ENCODE measurements around the gene TMEM131L. TPM values are rescaled to one million over a fixed set of nuclear protein-coding genes. Genes with fewer than 3 reads are reported as not detected.
"Not testable (repeated sequence)": the region's sequence is repeated elsewhere in the genome, so short reads cannot be mapped to it uniquely, and the experiment has no call there.

Gene TMEM131L
- total RNA-seq, 2 donors from 2014 or later = 83.8 to 92.7 TPM

DNA sequence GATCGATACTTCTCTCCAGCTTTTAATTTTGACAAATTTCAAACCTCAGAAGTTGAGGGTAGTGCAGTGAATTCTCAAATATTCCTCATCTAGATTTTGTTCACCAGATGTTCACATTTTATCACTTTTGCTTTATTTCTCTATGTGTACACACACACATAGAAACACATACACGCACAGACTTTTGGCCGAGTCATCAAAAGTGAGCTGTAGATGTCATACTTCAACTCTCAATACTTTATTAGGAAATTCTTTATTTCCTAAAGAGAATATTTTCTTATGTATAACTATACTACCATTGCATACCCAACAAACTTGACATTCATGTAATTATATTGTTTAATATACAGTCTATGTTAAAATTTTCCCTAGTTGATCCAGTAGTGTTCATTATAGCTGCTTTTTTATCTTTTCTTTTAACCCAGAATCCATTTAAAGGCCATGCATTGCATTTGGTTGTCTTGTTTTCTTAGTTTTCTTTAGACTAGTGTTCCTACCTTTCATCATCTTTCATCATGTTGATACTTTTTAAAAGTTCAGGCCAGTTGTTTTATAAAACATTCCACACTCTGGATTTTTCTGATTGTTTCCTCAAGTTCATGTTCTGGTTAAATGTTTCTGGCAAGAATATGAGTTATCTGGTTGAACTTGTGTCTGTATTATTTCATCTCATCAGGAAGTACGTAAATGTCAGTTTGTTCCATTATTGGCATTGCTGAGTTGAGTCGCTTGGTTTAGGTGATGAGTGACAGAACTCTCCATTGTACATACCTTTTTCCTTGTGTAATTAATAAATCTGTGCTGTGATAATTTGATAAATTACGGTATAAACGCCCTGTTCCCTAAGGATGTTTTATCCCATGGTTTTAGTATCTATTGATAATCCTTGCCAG lies 123.8 kb downstream of the TMEM131L start:
- no peak for ATAC-seq
- Mint-ChIP-seq H3K27ac (no peak overlapping the region), H3K27me3 (no peaks in the 10 kb centered on the region), H3K4me1 (peaks cover 2% of the 10 kb centered on the region), H3K4me3 (peak overlapping the region; percentile 28), H3K36me3 (ENCODE audit: low read depth) (peaks cover 6% of the 10 kb centered on the region)
- no peaks in the 10 kb centered on the region for H3K9me3 ChIP-seq (ENCODE audit: control insufficient read depth, low read length, poor library complexity, severe bottlenecking)
- no peak for DNase-seq

- Mint-ChIP-seq H3K4me3 (no peak overlapping the region), H3K4me1 (peaks cover 5% of the 10 kb centered on the region), H3K36me3 (ENCODE audit: low read depth) (peaks cover 6% of the 10 kb centered on the region), H3K27me3 (no peaks in the 10 kb centered on the region), H3K27ac (no peak overlapping the region)
- no peaks in the 10 kb centered on the region for H3K9me3 ChIP-seq (ENCODE audit: control insufficient read depth, low read length, poor library complexity, severe bottlenecking)
- no peak for DNase-seq
- ATAC-seq = no peak
These were observed 125.3 kb downstream of the TMEM131L start for GRCh38 chr4:153591441-153591840.

GRCh38 chr4:153592064-153592463 lies 125.9 kb downstream of the TMEM131L start:
- peak overlapping the region; percentile 6 for H3K27ac Mint-ChIP-seq
- no peak for DNase-seq
- H3K4me1 Mint-ChIP-seq = peaks cover 5% of the 10 kb centered on the region
- H3K36me3 Mint-ChIP-seq (ENCODE audit: low read depth) = peaks cover 6% of the 10 kb centered on the region
- H3K27me3 Mint-ChIP-seq = no peaks in the 10 kb centered on the region
- no peak for ATAC-seq
- no peaks in the 10 kb centered on the region for H3K9me3 ChIP-seq (ENCODE audit: control insufficient read depth, low read length, poor library complexity, severe bottlenecking)
- no peak overlapping the region for H3K4me3 Mint-ChIP-seq

GRCh38 chr4:153593161-153593560 lies 127.0 kb downstream of the TMEM131L start:
- peaks cover 6% of the 10 kb centered on the region for H3K36me3 Mint-ChIP-seq (ENCODE audit: low read depth)
- H3K4me3 Mint-ChIP-seq = no peak overlapping the region
- H3K9me3 ChIP-seq (ENCODE audit: control insufficient read depth, low read length, poor library complexity, severe bottlenecking) = no peaks in the 10 kb centered on the region
- no peaks in the 10 kb centered on the region for H3K27me3 Mint-ChIP-seq
- DNase-seq = no peak
- H3K27ac Mint-ChIP-seq = no peak overlapping the region
- H3K4me1 Mint-ChIP-seq = peaks cover 3% of the 10 kb centered on the region
- ATAC-seq = no peak

- no peak overlapping the region for H3K4me3 Mint-ChIP-seq
- no peaks in the 10 kb centered on the region for H3K9me3 ChIP-seq (ENCODE audit: control insufficient read depth, low read length, poor library complexity, severe bottlenecking)
- no peak for ATAC-seq
- no peak for DNase-seq
- H3K36me3 Mint-ChIP-seq (ENCODE audit: low read depth) = peaks cover 8% of the 10 kb centered on the region
- H3K27ac Mint-ChIP-seq = no peak overlapping the region
- H3K4me1 Mint-ChIP-seq = peaks cover 3% of the 10 kb centered on the region
- H3K27me3 Mint-ChIP-seq = no peaks in the 10 kb centered on the region
These were observed 128.1 kb downstream of the TMEM131L start for GRCh38 chr4:153594210-153594609.

DNA sequence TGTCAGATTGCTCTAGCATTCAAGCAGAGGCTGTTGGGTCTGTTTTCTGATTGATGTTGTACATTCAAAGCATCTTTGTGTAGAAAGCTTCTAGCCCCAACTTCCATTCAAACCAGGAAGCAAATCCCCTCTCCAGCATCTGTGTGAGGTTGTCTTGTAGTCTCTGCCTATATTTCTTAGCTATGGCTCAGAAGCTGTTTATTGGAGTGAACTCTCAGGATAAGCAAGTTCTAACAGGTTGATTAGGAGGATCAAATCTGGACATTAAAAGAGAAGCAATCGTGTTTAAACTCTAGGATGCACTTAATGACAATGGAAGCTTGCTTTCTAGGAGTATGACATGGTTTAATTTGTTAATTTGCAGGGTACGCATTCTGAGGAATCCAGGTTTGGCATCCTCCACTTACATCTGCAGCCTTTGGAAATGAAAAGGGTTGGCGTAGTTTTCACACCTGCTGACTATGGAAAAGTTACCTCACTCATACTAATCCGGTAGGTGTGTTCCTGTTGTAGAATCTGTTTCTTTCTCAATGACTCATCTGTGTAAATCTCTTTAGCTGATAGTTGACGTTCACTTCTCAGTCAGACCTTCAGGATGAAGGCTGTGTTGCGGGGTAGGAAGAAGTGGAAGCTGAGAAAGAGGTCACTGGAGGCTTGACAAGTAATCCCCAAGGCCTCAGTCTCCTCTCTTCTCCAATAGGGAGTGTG lies 129.9 kb downstream of the TMEM131L start:
- ATAC-seq (no peak), DNase-seq (no peak)
- H3K9me3 ChIP-seq (ENCODE audit: control insufficient read depth, low read length, poor library complexity, severe bottlenecking) = no peaks in the 10 kb centered on the region
- Mint-ChIP-seq H3K27me3 (no peaks in the 10 kb centered on the region), H3K36me3 (ENCODE audit: low read depth) (peaks cover 8% of the 10 kb centered on the region), H3K4me1 (peaks cover 3% of the 10 kb centered on the region), H3K4me3 (no peak overlapping the region), H3K27ac (peak overlapping the region; percentile 34)

GRCh38 chr4:153602758-153603157 lies 136.6 kb downstream of the TMEM131L start:
- no peaks in the 10 kb centered on the region for H3K9me3 ChIP-seq (ENCODE audit: control insufficient read depth, low read length, poor library complexity, severe bottlenecking)
- Mint-ChIP-seq H3K4me1 (peaks cover 3% of the 10 kb centered on the region), H3K4me3 (no peak overlapping the region), H3K27ac (peak overlapping the region; percentile 8), H3K36me3 (ENCODE audit: low read depth) (peaks cover 4% of the 10 kb centered on the region), H3K27me3 (no peaks in the 10 kb centered on the region)
- DNase-seq (no peak), ATAC-seq (no peak)

DNA sequence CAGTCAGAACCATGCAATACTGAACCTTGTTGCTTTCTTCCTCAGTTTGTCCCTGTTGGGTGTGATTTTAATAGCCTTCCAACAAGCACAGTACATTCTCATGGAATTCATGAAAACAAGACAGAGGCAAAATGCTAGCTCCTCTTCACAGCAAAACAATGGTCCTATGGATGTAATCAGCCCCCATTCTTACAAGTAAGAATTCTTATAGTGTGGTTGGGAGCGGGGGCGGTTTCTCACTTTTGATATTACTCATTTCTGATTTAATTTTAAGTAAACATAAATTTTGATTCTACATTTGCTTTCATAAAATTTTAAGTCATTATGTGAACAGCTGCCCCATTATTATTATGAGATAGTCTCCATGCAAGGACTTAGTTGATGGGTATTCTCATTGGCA lies 137.1 kb downstream of the TMEM131L start:
- H3K4me3 Mint-ChIP-seq = no peak overlapping the region
- peak overlapping the region; percentile 8 for H3K27ac Mint-ChIP-seq
- H3K36me3 Mint-ChIP-seq (ENCODE audit: low read depth) = peaks cover 4% of the 10 kb centered on the region
- ATAC-seq (no peak), DNase-seq (no peak)
- H3K4me1 Mint-ChIP-seq = peaks cover 3% of the 10 kb centered on the region
- H3K9me3 ChIP-seq (ENCODE audit: control insufficient read depth, low read length, poor library complexity, severe bottlenecking) = no peaks in the 10 kb centered on the region
- no peaks in the 10 kb centered on the region for H3K27me3 Mint-ChIP-seq

GRCh38 chr4:153603835-153604234 lies 137.7 kb downstream of the TMEM131L start:
- DNase-seq (no peak), ATAC-seq (no peak)
- Mint-ChIP-seq H3K27ac (no peak overlapping the region), H3K27me3 (no peaks in the 10 kb centered on the region), H3K4me3 (no peak overlapping the region), H3K4me1 (peaks cover 4% of the 10 kb centered on the region), H3K36me3 (ENCODE audit: low read depth) (peaks cover 2% of the 10 kb centered on the region)
- H3K9me3 ChIP-seq (ENCODE audit: control insufficient read depth, low read length, poor library complexity, severe bottlenecking) = no peaks in the 10 kb centered on the region

DNA sequence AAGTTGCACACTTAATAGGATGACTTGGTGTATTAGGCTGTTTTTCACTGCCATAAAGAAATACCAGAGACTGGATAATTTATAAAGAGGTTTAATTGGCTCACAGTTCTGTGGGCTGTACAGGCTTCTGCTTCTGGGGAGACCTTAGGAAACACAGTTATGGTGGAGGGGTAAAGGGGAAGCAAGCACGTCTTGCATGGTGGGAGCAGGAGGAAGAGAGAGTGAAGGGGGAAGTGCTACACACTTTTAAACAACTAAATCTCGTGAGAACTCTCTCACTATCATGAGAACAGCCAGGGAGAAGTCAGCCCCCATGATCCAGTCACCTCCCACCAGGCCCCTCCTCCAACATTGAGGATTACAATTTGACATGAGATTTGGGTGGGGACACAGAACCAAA lies 142.9 kb downstream of the TMEM131L start:
- peak overlapping the region; percentile 59 for H3K27ac Mint-ChIP-seq
- not testable (repeated sequence) for H3K4me3 Mint-ChIP-seq; H3K9me3 ChIP-seq (ENCODE audit: control insufficient read depth, low read length, poor library complexity, severe bottlenecking); DNase-seq; ATAC-seq; H3K27me3 Mint-ChIP-seq
- H3K36me3 Mint-ChIP-seq (ENCODE audit: low read depth) = peaks cover 19% of the 10 kb centered on the region
- peaks cover 25% of the 10 kb centered on the region for H3K4me1 Mint-ChIP-seq

DNA sequence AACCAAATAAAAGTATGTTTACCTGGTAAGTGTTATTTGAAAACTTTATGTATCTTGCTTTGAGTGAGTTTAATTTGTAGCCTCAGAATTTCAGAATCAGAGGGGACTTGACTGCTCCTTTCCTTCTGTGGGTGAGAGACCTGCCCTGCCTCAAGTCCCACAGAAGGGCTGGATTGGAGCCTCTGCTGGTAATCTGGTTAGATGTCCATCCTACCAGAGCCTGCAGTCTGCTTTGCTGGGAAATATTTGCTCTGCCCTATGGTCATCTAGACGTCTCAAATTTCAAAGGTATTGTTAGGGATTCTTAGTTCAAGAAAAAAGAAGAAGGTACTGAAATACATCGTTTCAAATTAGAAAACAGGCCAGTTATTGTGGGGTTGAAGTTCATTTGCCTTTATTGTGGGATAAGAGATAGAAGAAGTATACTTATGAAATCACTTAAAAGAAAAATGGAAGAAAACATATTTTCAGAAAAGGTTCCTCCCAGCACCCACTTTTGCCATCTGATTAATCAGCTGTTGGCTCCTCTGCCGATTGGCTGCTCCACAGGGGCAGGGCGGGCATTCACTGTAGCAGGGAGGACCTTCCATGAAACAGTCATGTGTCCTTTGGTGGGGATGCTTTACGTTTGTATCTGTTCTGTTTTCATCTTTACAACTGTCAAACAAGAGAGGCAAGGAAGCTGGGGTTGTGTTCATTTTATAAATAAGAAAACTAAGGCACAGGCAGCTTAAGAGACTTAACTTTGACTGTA lies 144.6 kb downstream of the TMEM131L start:
- Mint-ChIP-seq H3K4me3 (peak overlapping the region; percentile 36), H3K36me3 (ENCODE audit: low read depth) (peaks cover 20% of the 10 kb centered on the region), H3K4me1 (peaks cover 39% of the 10 kb centered on the region)

DNA sequence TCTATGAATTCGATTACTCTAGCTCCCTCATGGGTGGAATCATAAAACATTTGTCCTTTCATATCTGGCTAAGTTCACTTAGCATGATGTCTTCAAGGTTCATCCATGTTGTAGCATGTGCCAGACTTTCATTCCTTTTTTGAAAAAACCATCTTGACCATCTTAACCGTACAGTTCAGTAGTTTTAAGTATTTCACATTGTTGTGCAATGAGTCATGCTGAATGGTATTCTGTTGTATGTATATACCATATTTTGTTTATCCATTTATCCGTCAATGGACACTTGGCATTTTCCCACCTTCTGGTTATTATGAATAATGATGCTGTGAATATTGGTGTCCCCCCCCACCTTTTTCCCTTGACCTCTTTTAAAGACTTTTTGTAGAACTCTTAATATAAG lies 145.5 kb downstream of the TMEM131L start:
- DNase-seq (no peak), ATAC-seq (no peak)
- H3K36me3 Mint-ChIP-seq (ENCODE audit: low read depth) = peaks cover 24% of the 10 kb centered on the region
- H3K27me3 Mint-ChIP-seq = no peaks in the 10 kb centered on the region
- peaks cover 42% of the 10 kb centered on the region for H3K4me1 Mint-ChIP-seq
- no peaks in the 10 kb centered on the region for H3K9me3 ChIP-seq (ENCODE audit: control insufficient read depth, low read length, poor library complexity, severe bottlenecking)
- H3K4me3 Mint-ChIP-seq = no peak overlapping the region
- H3K27ac Mint-ChIP-seq = peak overlapping the region; percentile 53

More for the DNA sequence above, 144.6 kb downstream of the TMEM131L start:
- ATAC-seq (no peak), DNase-seq (no peak)
- H3K9me3 ChIP-seq (ENCODE audit: control insufficient read depth, low read length, poor library complexity, severe bottlenecking) = no peaks in the 10 kb centered on the region
- Mint-ChIP-seq H3K27ac (peak overlapping the region; percentile 8), H3K27me3 (no peaks in the 10 kb centered on the region)

DNA sequence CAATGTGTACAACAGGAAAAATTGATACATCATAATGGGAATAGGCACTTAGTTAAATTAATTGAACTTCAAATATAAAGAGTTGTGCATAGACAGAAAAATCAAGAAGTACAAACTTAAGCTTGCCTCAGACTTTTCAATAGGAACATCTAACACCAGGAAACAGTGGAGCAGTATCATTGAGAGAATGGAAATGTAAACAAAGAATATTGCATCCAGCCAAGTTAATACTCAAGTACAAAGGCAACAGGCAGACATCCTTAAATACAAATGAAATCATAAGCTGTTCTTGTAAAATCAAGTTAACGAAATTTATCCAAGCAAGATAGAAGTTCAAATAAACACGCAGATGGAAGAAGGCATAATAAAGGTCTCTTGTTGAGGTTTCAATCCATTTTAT lies 146.7 kb downstream of the TMEM131L start:
- no peak overlapping the region for H3K4me3 Mint-ChIP-seq
- H3K27me3 Mint-ChIP-seq = no peaks in the 10 kb centered on the region
- H3K27ac Mint-ChIP-seq = peak overlapping the region; percentile 53
- H3K4me1 Mint-ChIP-seq = peaks cover 45% of the 10 kb centered on the region
- ATAC-seq = no peak
- no peaks in the 10 kb centered on the region for H3K9me3 ChIP-seq (ENCODE audit: control insufficient read depth, low read length, poor library complexity, severe bottlenecking)
- peaks cover 27% of the 10 kb centered on the region for H3K36me3 Mint-ChIP-seq (ENCODE audit: low read depth)
- no peak for DNase-seq

Measured in T-helper 17 cell (primary cell).